ENCODE measurements around the gene KRT6B. TPM values are rescaled to one million over a fixed set of nuclear protein-coding genes. Genes with fewer than 3 reads are reported as not detected.

Gene KRT6B
- total RNA-seq, 1 experiment from 2014 or later = not detected

GRCh38 chr12:52444647-52445595 is 7.0 kb downstream of the KRT6B start (continued):
- no peak for TF ChIP-seq ZNF274 (IDR thresholded peaks at IDR 0.05; ENCODE audit: low read depth, low read length)
- no peak for TF ChIP-seq EZH2 (IDR thresholded peaks at IDR 0.05)
- no peak for TF ChIP-seq CEBPB (IDR thresholded peaks at IDR 0.05; ENCODE audit: low read depth)
- no peak for TF ChIP-seq POLR2A (IDR thresholded peaks at IDR 0.05; ENCODE audit: borderline replicate concordance, extremely low read depth, insufficient read depth, insufficient read length)
- TF ChIP-seq POLR2AphosphoS5 (IDR thresholded peaks at IDR 0.05; ENCODE audit: low read depth, low read length) = no peak
- no peak for TF ChIP-seq SP1 (IDR thresholded peaks at IDR 0.05; ENCODE audit: low read depth)

GRCh38 chr12:52443966-52444365 is 8.0 kb downstream of the KRT6B start:
- H3K4me1 ChIP-seq (ENCODE audit: control insufficient read depth in 1 of 2, insufficient read depth in 2 of 2, low read length in 2 of 2) = peaks cover 28 to 56% of the 10 kb centered on the region in 2 experiments
- no peaks in the 10 kb centered on the region for H3K27me3 ChIP-seq (ENCODE audit: insufficient read depth, low read length)
- DNase-seq (ENCODE audit: low read depth, low spot score) (no peak), ATAC-seq (no peak)
- no peaks in the 10 kb centered on the region for H3K9me2 ChIP-seq (ENCODE audit: insufficient read depth)
- POLR2A ChIA-PET = no interaction called here
- H3K79me2 ChIP-seq (ENCODE audit: insufficient read depth, low read length) = no peaks in the 10 kb centered on the region
- H3K36me3 ChIP-seq (ENCODE audit: control insufficient read depth in 1 of 2, insufficient read depth in 2 of 2, low read length in 2 of 2) = no peaks in the 10 kb centered on the region
- H3K4me3 ChIP-seq (replicated peaks in 1 of 2; ENCODE audit: low read depth in 1 of 2, low read length in 2 of 2) = no peak overlapping the region
- H3K27ac ChIP-seq (ENCODE audit: low read depth, low read length) = no peak overlapping the region
- no peaks in the 10 kb centered on the region for H4K20me1 ChIP-seq (ENCODE audit: insufficient read depth)
- no peak overlapping the region for H3K4me2 ChIP-seq (ENCODE audit: low read length)
- CTCF ChIA-PET = no interaction called here
- H2AFZ ChIP-seq (ENCODE audit: low read depth, low read length, poor library complexity, severe bottlenecking) = no peak overlapping the region
- no peak overlapping the region for H3K9ac ChIP-seq (ENCODE audit: low read length)
- no peaks in the 10 kb centered on the region for H3K9me3 ChIP-seq (ENCODE audit: control insufficient read depth in 1 of 2, insufficient read depth in 1 of 2, low read depth in 1 of 2, low read length in 2 of 2)
- intact Hi-C loops (cut with micrococcal nuclease) = no loop called here
- BruUV-seq (replicated peaks) = no TSS peak
- TF ChIP-seq REST (IDR thresholded peaks at IDR 0.05; ENCODE audit: low read depth) (no peak), FOSL1 (IDR thresholded peaks at IDR 0.05; ENCODE audit: low read depth) (no peak), MAX (IDR thresholded peaks at IDR 0.05) (no peak), EZH2phosphoT487 (IDR thresholded peaks at IDR 0.05; ENCODE audit: borderline replicate concordance) (no peak), CBX3 (IDR thresholded peaks at IDR 0.05; ENCODE audit: low read depth) (no peak), POLR2AphosphoS5 (IDR thresholded peaks at IDR 0.05; ENCODE audit: low read depth, low read length) (no peak), JUND (IDR thresholded peaks at IDR 0.05) (no peak), ZNF274 (IDR thresholded peaks at IDR 0.05; ENCODE audit: low read depth, low read length) (no peak), ZFX (IDR thresholded peaks at IDR 0.05) (no peak), SP1 (IDR thresholded peaks at IDR 0.05; ENCODE audit: low read depth) (no peak), TCF7L2 (IDR thresholded peaks at IDR 0.05; ENCODE audit: borderline replicate concordance, extremely low read depth, insufficient read depth, insufficient read length) (no peak), POLR2A (IDR thresholded peaks at IDR 0.05; ENCODE audit: borderline replicate concordance, extremely low read depth, insufficient read depth, insufficient read length) (no peak)
- RAD21 ChIA-PET (ENCODE audit: low non-redundant PET in 1 of 2, low total read pairs in 2 of 2, uncharacterized antibody in 2 of 2, unreplicated experiment in 2 of 2) = no interaction called here
